GM19238 (cell line): ENCODE results near the gene PTTG1IP.

Experiments
- DNase-seq: peaks from one replicate; pipeline ENCODE4 v3.0.0; 2011; ENCODE audit warnings: low spot score; ENCODE audit not compliant: insufficient read length

The PTTG1IP gene

DNA sequence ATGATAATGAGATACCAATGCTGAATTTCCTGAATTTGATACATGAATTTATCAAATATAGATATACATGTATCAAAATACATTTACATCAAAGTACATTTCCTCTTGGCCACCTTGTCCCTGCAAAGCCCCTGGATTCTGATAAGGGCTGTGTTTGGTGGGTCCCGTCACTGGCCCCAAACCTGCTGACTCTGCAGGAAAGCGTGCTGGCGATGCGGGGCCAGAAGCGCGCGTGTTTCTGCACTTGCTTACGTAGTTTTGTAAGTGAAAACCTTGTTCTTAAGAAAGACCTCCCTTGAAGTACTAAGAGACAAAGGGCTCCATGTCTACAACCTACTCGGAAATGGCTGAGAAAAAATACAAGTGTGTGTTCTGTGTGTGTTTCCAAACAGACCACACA lies 36.2 kb upstream of the PTTG1IP start:
- DNase-seq, result no peak

DNA sequence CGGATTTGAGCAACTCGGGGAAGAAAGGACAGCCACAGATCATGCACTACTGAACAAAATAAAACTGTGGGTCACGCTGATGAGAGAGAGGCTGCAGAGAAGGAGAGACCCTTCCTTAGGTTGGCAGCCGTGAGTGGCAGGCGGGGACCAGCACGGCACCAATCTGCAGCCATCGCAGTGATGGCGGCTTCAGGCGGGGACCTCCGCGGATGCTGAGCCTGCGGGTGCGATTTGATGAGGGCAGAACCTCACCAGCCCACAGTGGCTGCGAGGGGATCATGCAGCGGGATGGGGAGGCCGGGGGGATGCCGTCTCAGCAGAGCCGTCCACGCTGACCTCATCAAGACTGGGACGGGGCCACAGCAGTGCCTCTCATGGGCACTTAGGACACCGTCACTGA lies 35.4 kb upstream of the PTTG1IP start:
- no peak for DNase-seq

DNA sequence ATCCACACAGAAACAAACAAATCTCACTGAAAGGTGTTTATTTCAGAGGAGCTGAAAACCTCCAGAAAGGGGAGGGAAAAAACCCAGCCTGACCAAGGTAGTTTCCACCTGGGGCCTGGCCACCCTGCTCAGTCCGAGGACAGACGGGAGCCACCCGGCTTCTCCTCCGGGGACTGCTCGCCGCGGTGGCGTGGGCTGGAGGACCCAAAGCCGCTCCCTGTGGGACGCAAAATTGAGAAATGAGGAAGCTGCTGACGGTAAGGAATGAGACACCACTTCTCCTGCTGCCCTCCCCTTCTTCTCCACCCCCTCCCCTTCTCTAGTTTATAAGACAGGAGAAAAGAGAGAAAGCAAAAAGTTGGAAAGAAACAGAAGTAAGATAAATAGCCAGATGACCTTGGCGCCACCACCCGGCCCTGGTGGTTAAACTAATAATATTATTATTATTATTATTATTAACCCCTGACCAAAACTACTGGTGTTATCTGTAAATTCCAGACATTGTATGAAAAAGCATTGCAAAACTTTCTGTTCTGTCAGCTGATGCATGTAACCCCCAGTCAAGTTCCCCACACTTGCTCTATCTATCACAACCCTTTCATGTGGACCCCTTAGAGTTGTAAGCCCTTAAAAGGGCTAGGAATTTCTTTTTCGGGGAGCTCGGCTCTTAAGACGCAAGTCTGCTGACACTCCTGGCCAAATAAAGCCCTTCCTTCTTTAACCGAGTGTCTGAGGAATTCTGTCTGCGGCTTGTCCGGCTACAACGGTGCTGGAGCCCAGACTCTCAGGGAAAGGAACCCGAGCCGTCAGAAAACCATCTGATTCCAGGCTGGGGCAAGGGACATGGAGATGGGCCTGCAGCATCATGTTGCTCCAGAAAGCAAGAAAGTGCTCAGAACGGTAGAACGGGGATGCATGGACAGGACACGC lies 34.7 kb upstream of the PTTG1IP start:
- DNase-seq, result no peak

DNA sequence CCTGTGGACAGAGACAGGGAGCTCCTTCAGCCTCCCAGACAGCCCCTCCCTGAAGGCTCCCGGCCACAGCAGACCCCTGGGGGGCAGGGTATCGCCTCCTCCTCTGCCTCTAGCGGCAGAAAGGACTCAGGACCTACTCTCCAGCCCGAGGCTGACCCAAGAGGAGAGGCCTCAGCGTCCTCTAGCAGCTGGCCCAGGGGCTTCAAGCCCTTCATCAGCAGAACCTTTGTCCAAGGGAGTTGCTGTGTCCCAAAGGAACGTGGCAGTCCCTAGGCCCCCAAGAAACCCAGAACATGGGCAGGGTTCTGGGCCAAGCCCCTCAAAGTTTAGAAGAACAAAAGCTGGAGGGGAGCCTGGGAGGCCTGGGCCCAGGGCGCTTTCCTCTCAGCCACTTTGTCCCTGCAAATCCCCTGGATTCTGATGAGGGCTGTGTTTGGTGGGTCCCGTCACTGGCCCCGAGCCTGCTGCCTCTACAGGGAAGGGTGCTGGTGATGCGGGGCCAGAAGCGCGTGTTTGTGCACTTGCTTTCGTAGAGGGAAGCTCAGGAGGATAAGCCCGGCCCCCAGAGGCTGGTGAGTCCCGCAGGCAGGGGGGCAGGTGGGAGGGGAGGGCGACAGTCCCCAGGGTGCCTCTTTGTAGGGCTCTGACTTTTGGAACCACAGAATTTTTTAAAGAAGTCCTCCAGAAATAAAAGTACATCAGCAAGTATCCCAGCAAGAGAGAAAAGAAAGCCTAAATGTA lies 33.9 kb upstream of the PTTG1IP start:
- DNase-seq, result no peak

DNA sequence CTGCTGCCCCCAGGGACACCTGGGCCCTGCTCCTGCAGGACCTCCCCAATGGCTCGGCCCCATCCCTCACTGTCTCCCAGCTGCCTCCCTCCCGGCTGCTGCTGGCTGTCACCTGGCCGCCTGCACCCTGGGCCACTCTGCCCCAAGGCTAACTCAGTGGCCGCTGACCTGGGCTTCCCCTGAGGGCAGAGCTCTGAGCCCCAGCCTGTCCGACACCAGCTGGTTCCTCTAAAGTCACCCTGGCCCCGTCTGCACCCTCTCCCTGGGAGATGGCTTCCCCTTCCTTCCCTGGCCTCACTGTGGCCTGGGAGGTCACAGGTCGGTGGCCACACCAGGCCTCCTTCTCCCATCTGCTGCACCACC lies 32.2 kb upstream of the PTTG1IP start:
- DNase-seq, result no peak

DNA sequence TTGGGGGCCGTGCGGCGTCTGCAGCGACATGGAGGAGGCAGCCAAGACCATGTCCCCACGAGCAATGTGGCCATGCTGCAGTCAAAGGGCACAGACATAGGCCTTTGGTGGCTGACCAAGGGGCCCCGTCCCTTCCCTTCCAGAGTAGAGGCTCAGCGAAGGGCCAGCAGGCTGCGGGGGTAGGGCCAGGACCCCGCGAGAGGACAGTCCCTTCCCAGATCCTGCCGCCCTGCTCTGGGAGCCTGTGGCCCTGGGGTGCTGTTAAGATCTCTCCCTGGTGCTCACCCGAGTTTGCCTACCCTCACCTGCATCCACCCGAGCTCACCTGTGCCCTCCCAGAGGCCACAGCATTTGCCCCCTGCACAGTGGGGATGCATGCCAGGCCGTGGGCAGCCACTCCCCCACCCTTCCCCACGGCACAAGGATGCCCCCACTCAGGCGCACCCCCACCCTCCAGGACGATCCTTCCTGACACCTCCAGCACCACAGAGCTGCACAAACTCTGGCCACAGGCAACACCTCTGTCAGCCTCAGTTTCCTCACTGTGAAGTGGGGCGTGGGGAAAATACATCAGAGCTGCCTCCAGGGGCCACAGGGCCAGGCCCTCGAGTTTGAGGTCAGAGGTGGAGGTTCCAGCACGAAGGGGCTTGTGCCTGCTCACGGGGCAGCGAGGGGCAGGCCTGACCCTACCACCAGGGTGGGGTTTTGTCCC lies 31.7 kb upstream of the PTTG1IP start:
- DNase-seq, result no peak

DNA sequence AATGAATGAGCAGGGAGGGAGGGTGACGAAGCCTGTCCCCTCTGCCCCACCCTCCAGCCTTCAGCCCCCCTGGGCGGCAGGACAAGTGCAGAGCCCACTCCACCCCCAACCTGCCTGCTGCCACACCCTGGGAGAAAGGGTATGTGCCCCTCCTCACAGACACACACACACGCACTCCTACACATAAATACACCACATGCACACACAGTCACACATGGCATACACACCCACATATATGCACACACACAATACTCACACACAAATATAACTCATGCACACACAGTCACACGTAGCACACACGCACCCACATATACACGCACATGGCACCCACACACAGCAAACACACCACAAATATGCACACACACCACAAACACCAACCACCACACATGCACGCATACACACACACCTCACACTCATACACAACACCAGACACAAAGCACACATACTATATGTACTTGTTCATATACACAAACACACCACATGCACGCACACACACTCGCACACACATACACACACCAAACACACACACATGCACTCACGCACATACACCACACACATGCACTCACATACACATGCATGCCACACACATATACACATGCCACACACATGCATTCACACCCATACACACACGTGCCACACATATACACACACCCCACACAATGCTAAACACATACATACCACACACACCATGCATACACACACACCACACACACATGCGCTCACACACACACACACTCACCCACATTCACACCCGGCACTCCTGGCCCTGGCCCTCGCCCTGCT lies 30.8 kb upstream of the PTTG1IP start:
- no peak for DNase-seq

DNA sequence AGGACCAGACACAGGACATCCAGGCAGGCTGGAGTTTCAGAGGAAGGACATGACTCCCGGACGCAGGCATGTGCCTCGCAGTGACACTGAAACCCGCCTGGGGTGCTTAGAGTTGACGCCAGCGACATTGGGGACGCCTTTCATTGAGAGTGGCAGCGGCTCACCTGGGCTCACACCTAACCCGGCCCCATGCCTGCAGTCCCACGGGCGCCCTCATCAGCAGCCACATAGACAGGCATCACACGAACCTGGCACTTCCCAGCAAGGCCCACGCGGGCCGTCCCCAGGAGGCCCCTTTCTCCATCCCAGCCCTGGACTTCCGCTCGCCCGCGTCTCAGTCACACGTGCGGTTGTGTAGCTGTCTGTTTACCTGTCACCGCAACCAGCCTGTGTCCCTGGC lies 30.2 kb upstream of the PTTG1IP start:
- no peak for DNase-seq

DNA sequence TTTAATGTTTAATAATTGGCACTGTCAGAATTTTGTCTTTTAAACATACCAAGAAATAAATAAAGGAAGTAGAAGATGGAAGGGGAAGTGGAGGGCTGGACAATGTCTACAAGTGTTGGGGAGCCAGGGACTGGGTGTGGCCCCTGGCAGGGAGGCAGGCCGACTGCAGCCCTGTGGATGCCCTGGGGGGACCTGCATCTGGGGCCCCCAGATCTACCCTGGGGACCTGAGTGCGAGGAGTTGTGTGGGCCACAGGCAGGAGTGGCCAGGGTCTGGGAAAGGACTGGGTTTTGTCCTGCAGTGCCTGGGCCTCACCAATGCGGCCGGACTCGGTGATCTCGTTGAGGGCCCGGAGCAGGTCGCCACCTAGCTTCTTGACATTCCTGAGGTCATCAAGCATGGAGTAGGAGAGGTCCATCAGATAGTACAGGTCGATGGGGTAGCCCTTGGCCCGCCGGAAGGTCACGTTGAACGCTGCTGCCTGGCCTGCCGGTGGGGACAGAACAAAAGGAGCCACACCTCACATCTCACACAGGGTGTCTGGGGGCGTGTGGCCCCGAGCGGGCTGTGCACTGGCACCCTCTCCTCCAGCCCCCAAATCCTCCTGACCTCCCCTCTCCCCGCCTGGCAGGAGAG lies 29.7 kb upstream of the PTTG1IP start:
- DNase-seq, result no peak

DNA sequence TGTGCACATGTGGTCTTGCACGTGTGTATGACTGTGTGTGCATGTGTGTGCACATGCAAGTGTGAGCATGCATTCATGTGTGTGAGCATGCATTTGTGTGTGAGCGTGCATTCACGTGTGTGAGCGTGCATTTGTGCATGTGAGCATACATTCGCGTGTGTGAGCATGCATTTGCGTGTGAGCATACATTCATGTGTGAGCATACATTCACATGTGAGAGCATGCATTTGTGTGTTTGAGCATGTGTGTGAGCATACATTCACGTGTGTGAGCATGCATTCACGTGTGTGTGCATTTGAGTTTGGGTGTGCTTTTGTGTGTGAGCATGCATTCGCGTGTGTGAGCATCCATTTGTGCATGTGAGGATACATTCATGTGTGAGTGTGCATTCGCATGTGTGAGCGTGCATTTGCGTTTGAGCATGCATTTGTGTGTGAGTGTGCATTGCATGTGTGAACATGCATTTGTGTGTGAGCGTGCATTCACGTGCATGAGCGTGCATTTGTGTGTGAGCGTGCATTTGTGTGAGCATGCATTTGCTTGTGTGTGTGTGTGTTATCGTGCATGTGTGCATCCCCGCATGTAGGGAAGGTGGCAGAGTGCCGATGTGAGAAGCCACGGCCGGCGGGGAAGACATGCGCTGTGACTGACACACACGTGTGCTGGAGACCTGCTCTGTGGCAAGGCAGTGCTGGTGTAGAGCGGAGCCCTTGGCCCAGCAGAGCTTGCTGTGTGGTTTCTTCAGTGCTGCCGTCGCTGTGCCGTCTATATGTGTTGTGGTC lies 29.0 kb upstream of the PTTG1IP start:
- no peak for DNase-seq

DNA sequence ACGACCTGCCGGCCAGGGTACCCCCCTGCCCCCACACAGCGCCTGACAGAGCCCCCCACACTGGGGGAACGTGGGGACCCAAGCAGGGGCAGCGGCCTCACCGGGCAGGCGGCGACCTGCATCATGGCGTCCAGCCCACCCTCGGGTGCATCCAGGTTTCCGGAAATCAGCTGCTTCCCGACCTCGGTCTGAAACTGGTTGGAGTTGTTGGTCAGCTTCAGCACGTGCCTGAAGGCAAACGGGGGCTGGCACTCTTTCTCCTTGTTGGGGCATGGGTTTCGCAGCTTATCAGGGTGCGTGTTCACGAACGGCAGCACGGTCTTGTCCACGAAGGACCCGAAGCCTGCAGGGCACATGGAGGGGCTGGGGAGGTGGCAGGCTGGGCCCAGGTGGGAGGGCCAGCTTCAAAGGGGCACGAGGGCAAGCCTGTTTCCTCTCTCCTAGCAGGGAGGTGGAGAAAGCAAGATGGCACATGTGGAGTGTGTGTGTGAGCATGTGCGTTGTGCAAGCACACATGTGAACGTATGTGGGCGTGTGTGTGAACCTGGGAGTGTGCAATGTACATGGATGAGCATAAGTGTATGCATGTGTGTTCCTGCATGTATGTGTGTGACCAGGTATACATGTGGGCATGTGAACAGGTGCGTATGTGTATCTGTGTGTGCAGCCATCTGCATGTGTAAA lies 28.0 kb upstream of the PTTG1IP start:
- no peak for DNase-seq

DNA sequence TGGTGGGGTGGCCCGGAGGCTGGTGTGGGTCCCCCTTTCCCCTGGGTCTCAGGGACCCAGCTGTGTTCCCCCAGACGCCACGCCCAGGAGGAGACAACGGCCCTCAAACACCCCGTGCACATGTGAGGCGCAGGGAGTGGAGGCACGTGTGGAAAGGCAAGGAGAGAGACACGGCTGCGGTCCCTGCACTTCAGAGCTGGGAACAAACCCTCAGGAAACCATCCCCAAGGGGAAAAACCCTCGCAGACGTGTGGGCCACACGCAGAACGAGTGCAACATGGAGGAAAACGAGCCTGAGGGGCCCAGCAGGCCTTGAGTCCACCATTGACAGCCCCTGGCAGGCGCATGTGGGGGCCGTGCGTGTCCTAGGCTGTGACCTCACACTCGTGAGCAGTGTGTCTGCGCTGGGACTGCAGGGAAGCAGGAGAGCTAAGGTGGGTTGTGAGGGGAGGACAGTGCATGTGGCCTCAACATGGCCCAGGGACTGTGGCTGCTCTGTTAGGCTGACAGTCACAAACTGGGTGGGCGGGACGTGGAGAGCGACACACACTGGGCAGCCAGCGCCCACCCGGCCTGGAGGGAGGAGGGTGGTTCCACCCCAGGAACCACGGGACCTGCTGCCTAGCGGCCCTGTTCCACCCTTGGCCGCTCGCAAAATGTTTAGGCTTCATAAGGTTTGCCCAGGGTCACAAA lies 27.2 kb upstream of the PTTG1IP start:
- no peak for DNase-seq

DNA sequence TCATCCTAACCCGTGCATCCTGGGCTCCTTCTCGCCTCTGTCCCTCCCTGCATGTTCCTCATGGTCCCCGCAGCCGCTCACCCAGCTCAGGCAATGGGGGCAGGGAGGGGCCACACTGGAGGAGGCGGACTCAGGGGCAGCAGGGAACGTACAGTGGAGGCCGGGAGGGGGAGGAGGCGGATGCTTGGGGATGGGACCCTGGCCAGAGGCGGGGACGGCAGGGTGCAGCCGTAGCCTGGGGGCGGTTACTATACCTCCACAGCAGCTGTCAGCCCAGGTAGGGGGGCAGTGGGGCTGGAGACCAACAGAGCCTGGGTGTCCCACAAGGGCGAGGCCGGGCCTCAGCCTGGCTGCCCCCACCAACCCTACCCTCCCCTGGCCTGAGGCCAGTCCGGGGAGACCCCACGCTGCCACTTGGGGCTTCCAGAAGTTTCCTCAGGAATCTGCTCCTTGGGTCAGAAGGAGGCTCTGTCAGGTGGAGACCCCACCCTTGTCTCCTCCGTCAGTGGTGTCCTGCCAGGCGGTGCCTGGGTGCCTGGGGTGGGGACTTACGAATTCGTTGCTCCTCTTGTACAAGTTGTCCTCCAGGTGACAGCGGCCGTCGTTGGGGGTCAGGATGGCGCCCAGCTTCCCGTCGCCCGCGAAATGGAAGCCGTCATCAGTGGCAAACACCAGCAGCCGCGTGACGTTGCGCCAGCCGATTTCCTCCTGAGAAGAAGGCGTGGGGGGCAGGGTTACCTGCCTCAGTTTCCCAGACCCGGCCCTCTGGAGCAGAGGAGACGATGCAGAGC lies 26.5 kb upstream of the PTTG1IP start:
- DNase-seq, result no peak

DNA sequence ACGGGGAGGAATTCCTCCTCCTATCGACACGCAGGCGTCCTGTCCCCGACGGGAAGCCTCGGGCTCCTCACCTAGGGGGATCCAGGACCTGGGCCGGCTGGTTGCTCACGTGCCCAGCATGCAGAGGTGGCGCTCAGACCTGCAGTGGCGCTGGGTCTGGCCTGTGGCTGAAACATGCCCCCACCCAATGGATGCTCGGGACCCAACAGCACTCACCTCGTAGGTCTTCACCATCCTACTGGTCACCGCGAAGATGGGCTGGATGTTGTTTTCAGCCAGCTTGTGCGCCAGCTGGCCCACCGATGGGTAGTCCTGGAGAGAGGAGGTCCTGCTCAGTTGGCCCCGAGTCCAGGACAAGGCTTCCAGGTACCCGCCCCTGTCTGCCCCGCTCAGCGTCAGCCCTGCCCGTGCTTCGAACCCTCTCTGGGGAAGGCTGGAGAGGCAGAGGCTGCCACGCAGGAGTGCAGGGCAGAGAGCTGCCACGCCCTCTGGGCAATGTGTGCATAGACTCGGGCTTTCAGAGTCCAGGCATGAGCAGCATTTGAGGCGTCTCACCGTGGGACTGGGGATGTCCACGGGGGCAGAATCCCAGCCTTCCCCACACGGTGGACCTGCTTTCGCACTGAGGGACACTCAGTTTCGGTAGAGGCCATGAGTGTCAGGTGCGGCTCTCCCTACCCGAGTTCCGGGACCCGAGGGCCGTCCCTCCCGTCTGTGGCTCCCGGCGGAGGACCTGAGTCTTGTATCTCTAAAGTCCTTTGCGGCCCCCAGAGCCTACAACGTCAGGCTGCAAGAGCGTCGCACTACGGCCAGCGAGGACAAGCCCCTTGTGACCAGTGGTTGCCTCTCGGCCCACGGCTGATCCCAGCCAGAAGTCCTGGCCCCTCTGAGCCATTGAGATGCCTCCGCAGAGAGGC lies 25.6 kb upstream of the PTTG1IP start:
- DNase-seq, result no peak

DNA sequence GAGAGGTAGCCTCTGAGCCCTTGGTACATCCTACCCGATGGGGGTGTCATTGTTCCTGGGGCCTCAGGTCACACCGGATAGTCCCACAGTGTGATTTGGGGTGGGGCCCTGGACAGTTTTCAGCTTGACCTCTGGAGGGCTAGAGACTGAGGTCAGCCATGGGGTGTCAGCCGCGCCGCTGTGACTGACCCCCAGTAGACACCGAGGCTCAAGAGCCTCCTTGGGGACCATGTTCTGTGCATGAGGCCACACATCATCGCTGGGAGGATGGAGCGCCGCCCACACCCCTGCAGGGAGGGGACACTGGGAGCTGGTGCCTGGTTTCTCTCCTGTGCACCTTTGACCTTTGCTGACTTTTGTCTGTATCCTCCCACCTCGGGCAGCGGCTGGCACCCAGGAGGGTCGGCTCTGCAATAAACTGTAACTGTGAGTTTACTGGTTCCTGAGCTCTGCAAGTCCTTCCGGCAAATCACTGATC lies 24.6 kb upstream of the PTTG1IP start:
- DNase-seq, result no peak

DNA sequence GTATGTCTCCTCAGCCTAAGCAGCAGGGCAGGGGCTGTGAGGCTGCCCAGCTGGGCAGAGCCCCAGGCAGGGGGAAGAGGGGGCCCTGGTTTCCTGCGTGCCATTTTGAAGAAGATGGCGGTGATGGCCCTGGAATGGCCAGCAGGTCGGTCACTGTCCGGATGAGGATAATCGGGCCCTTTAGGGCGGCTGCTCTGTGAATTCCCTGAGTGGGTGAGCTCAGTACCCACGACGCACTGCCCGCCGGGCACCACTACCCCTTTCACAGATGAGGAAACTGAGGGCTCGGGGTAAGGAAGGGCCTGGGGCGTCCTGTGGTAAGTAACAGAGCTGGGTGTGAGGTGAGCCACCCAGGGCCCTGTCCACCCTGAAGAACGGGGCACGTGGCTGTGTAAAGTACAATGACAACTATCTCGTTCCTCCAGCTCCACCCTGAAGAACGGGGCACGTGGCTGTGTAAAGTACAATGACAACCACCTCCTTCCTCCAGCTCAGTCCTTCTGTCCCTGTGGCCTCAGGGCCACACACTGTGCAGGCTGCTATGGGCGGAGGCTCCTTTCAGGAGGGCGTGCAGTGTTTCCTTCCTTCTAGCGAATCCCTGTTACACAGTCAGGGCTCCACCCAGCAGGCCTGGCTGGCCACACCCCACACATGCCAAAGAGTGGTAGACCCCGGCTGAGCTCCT lies 24.0 kb upstream of the PTTG1IP start:
- no peak for DNase-seq
